H9 (cell line): Measurements from ENCODE around the gene LAMA3. TPM values are rescaled to one million over a fixed set of nuclear protein-coding genes. Genes with fewer than 3 reads are reported as not detected.

ENCODE experiments used
- DNase-seq: peaks from one replicate; pipeline ENCODE4 v3.0.0-alpha.2; 2017
- H2AFZ ChIP-seq: one replicate; pipeline ENCODE4 v1.6.1; 2013; ENCODE audit warnings: mild to moderate bottlenecking, low read length, control low read depth, moderate library complexity
- H2AK5ac ChIP-seq: 2 replicates; pipeline ENCODE4 v1.6.1; 2013; ENCODE audit warnings: low read length, control low read depth, mixed read lengths; ENCODE audit not compliant: insufficient read length
- H2BK120ac ChIP-seq: one replicate; pipeline ENCODE4 v1.6.1; 2013; ENCODE audit warnings: low read depth, mild to moderate bottlenecking, low read length, control low read depth, inconsistent platforms; ENCODE audit not compliant: poor library complexity, severe bottlenecking
- H2BK12ac ChIP-seq: 2 replicates; pipeline ENCODE4 v1.6.1; 2013; ENCODE audit warnings: low read length, control low read depth, mixed read lengths, low read depth; ENCODE audit not compliant: insufficient read length
- H2BK15ac ChIP-seq: 2 replicates; pipeline ENCODE4 v1.6.1; 2013; ENCODE audit warnings: low read depth, low read length, control low read depth
- H2BK20ac ChIP-seq: one replicate; pipeline ENCODE4 v1.6.1; 2013; ENCODE audit warnings: low read depth, mild to moderate bottlenecking, low read length, control low read depth, inconsistent platforms; ENCODE audit not compliant: poor library complexity, severe bottlenecking
- H2BK5ac ChIP-seq: 2 replicates; pipeline ENCODE4 v1.6.1; 2013; ENCODE audit warnings: low read length, control low read depth, mixed read lengths; ENCODE audit not compliant: insufficient read length
- H3K14ac ChIP-seq: 2 replicates; pipeline ENCODE4 v1.6.1; 2013; ENCODE audit warnings: low read length, control low read depth; ENCODE audit not compliant: insufficient read depth
- H3K18ac ChIP-seq: 2 replicates; pipeline ENCODE4 v1.6.1; 2013; ENCODE audit warnings: low read depth, mild to moderate bottlenecking, mixed read lengths, low read length, control low read depth; ENCODE audit not compliant: insufficient read length
- H3K23ac ChIP-seq: 2 replicates; pipeline ENCODE4 v1.6.1; 2013; ENCODE audit warnings: low read length, control low read depth, mixed read lengths, low read depth; ENCODE audit not compliant: insufficient read length
- H3K23me2 ChIP-seq: 2 replicates; pipeline ENCODE4 v1.6.1; 2013; ENCODE audit warnings: low read depth, mild to moderate bottlenecking, mixed read lengths, low read length, control low read depth; ENCODE audit not compliant: insufficient read length, poor library complexity, severe bottlenecking
- H3K27ac ChIP-seq: 2 replicates; pipeline ENCODE4 v1.5.1; 2013; ENCODE audit warnings: low read length, control low read depth, mixed read lengths, low read depth; ENCODE audit not compliant: insufficient read length
- H3K27me3 ChIP-seq: 2 replicates; pipeline ENCODE4 v1.6.1; 2013; ENCODE audit warnings: low read length, control low read depth, inconsistent platforms; ENCODE audit not compliant: insufficient read depth
- H3K4ac ChIP-seq: 2 replicates; pipeline ENCODE4 v1.6.1; 2013; ENCODE audit warnings: low read depth, mild to moderate bottlenecking, control low read depth, inconsistent platforms, low read length, moderate library complexity
- H3K4me1 ChIP-seq: 2 replicates; pipeline ENCODE4 v1.6.1; 2013; ENCODE audit warnings: low read length, control low read depth, inconsistent platforms; ENCODE audit not compliant: insufficient read depth
- H3K4me2 ChIP-seq: 2 replicates; pipeline ENCODE4 v1.6.1; 2013; ENCODE audit warnings: low read length, control low read depth, mixed read lengths; ENCODE audit not compliant: insufficient read length, insufficient read depth
- H3K56ac ChIP-seq: 2 replicates; pipeline ENCODE4 v1.6.1; 2013; ENCODE audit warnings: low read depth, mild to moderate bottlenecking, mixed read lengths, low read length, control low read depth; ENCODE audit not compliant: insufficient read length
- H3K79me1 ChIP-seq: 2 replicates; pipeline ENCODE4 v1.6.1; 2013; ENCODE audit warnings: low read depth, mild to moderate bottlenecking, moderate library complexity, low read length, control low read depth, inconsistent platforms; ENCODE audit not compliant: insufficient read depth, poor library complexity, severe bottlenecking
- H3K79me2 ChIP-seq: 2 replicates; pipeline ENCODE4 v1.6.1; 2013; ENCODE audit warnings: low read length, control low read depth, inconsistent platforms; ENCODE audit not compliant: insufficient read depth
- H3K9ac ChIP-seq: 2 replicates; pipeline ENCODE4 v1.6.1; 2013; ENCODE audit warnings: low read length, control low read depth, mixed read lengths; ENCODE audit not compliant: insufficient read length; ENCODE audit errors: extremely low read depth
- H3K9me3 ChIP-seq: one replicate; pipeline ENCODE4 v1.6.1; 2013; ENCODE audit warnings: low read depth, low read length, inconsistent platforms; ENCODE audit not compliant: control insufficient read depth
- H3T11ph ChIP-seq: one replicate; pipeline ENCODE4 v1.6.1; 2013; ENCODE audit warnings: mild to moderate bottlenecking, low read length, control low read depth, inconsistent platforms
- H4K20me1 ChIP-seq: one replicate; pipeline ENCODE4 v1.6.1; 2013; ENCODE audit not compliant: control insufficient read depth, insufficient read length, insufficient read depth
- H4K5ac ChIP-seq: 2 replicates; pipeline ENCODE4 v1.6.1; 2013; ENCODE audit warnings: low read depth, mild to moderate bottlenecking, mixed read lengths, low read length, control low read depth; ENCODE audit not compliant: insufficient read length
- H4K8ac ChIP-seq: replicated peaks from 2 replicates; pipeline ENCODE4 v1.6.1; 2013; ENCODE audit warnings: low read length, control low read depth, mixed read lengths, low read depth; ENCODE audit not compliant: insufficient read length
- H4K91ac ChIP-seq: 2 replicates; pipeline ENCODE4 v1.6.1; 2013; ENCODE audit warnings: low read depth, mild to moderate bottlenecking, moderate library complexity, mixed read lengths, low read length, control low read depth; ENCODE audit not compliant: insufficient read length
- H3K27ac Mint-ChIP-seq, 3 experiments: 2 replicates in 2 of 3; 3 replicates in 1 of 3; pipeline ENCODE4 v1.8.0; 2020 to 2021; ENCODE audit warnings: mixed read lengths in 3 of 3, mild to moderate bottlenecking in 1 of 3, moderate library complexity in 1 of 3
- H3K27me3 Mint-ChIP-seq: 2 replicates; pipeline ENCODE4 v1.8.0; 2021; ENCODE audit warnings: low read depth, mild to moderate bottlenecking, moderate library complexity, mixed read lengths
- H3K36me3 Mint-ChIP-seq, 3 experiments: 2 replicates in 2 of 3; 3 replicates in 1 of 3; pipeline ENCODE4 v1.8.0; 2020 to 2021; ENCODE audit warnings: low read depth in 3 of 3, mixed read lengths in 3 of 3; ENCODE audit not compliant: insufficient read depth in 1 of 3
- H3K4me1 Mint-ChIP-seq, 2 experiments: 2 replicates each; pipeline ENCODE4 v1.8.0; 2020; ENCODE audit warnings: mixed read lengths in 2 of 2
- H3K4me3 Mint-ChIP-seq, 2 experiments: 2 replicates in 1 of 2; 3 replicates in 1 of 2; pipeline ENCODE4 v1.8.0; 2020 to 2021; ENCODE audit warnings: mild to moderate bottlenecking in 2 of 2, mixed read lengths in 2 of 2, moderate library complexity in 1 of 2
- H3K9me3 Mint-ChIP-seq, 2 experiments: 2 replicates in 1 of 2; 3 replicates in 1 of 2; pipeline ENCODE4 v1.8.0; 2020; ENCODE audit warnings: mild to moderate bottlenecking in 2 of 2, mixed read lengths in 2 of 2, moderate library complexity in 1 of 2
- CTCF ChIP-seq: fragments of 200-600 bp; sonication (generic); conservative IDR thresholded peaks from 3 replicates; pipeline ENCODE4 v1.8.0; 2021; ENCODE audit warnings: antibody characterized with exemption, mild to moderate bottlenecking
- WGBS: extraction: QIAGEN DNeasy Blood & Tissue Kit; methylation state at CpG from one replicate; pipeline ENCODE4 v1.1.7; 2013; ENCODE audit warnings: missing lambda C conversion rate, low lambda C conversion rate, mixed read lengths; ENCODE audit not compliant: insufficient read length; ENCODE audit errors: extremely low coverage; 5-methylcytosine and 5-hydroxymethylcytosine counted together
- total RNA-seq: library from RNA; stranded (reverse); gene quantifications from 2 replicates; pipeline ENCODE4 v1.2.1, GENCODE V29; 2021

Gene LAMA3
- total RNA-seq, 1 experiment from 2014 or later: 0.33 TPM

- TF ChIP-seq CTCF: peak; percentile 44; the same call in 2 of the 3 replicates
- H3K4me3 Mint-ChIP-seq: no peak overlapping the region
- Histone ChIP-seq H3K23me2 (no peaks in the 10 kb centered on the region), H3K4ac (no peak overlapping the region), H3K18ac (no peak overlapping the region), H3K14ac (no peak overlapping the region), H3K23ac (no peak overlapping the region), H3K9ac (no peak overlapping the region), H3K27me3 (no peaks in the 10 kb centered on the region), H4K91ac (no peak overlapping the region), H3K4me2 (no peak overlapping the region), H3K56ac (no peak overlapping the region), H2AK5ac (no peak overlapping the region), H4K20me1 (no peaks in the 10 kb centered on the region), H3K4me1 (peaks cover 3% of the 10 kb centered on the region; the same call in 1 of the 2 replicates), H3K79me2 (no peaks in the 10 kb centered on the region), H2BK20ac (no peak overlapping the region), H3K9me3 (no peaks in the 10 kb centered on the region), H4K8ac (no peak overlapping the region), H2BK120ac (no peak overlapping the region), H3K79me1 (no peaks in the 10 kb centered on the region), H2AFZ (no peak overlapping the region), H2BK12ac (no peak overlapping the region), H3K27ac (no peak overlapping the region), H2BK15ac (no peak overlapping the region), H4K5ac (no peak overlapping the region), H3T11ph (no peak overlapping the region), H2BK5ac (no peak overlapping the region)
- no peak for DNase-seq
- H3K27me3 Mint-ChIP-seq: no peaks in the 10 kb centered on the region; the same call in none of the 2 replicates
- peaks cover 8 to 13% of the 10 kb centered on the region in 2 experiments; a peak in 2 of 4 replicates for H3K4me1 Mint-ChIP-seq
- no peaks in the 10 kb centered on the region for H3K9me3 Mint-ChIP-seq
- no peaks in the 10 kb centered on the region for H3K36me3 Mint-ChIP-seq
- no peak overlapping the region for H3K27ac Mint-ChIP-seq
- no CpG with 5 or more reads among the region's 5 CpGs for WGBS
Observed at GRCh38 chr18:23779696-23780303, 90.5 kb downstream of the LAMA3 start.
